Testis (tissue), 3 donors: ENCODE data around the gene COL9A1. TPM values are rescaled to one million over a fixed set of nuclear protein-coding genes. Genes with fewer than 3 reads are reported as not detected.

Experiments
- DNase-seq: peaks from one replicate; pipeline ENCODE4 v3.0.0-alpha.2; 2019
- H3K27ac ChIP-seq, 2 donors: fragments of 200-600 bp; sonication (generic); one replicate each; pipeline ENCODE4 v1.5.1; 2019
- H3K27me3 ChIP-seq: fragments of 200-600 bp; sonication (generic); one replicate; pipeline ENCODE4 v1.5.1; 2019
- H3K36me3 ChIP-seq: fragments of 200-600 bp; sonication (generic); one replicate; pipeline ENCODE4 v1.5.1; 2017; ENCODE audit warnings: low read depth; ENCODE audit errors: missing control alignments
- H3K4me1 ChIP-seq: fragments of 200-600 bp; sonication (generic); one replicate; pipeline ENCODE4 v1.5.1; 2019
- H3K4me3 ChIP-seq, 2 donors: fragments of 200-600 bp; sonication (generic); one replicate each; pipeline ENCODE4 v1.5.1; 2017 to 2019
- H3K9me3 ChIP-seq: fragments of 200-600 bp; sonication (generic); one replicate; pipeline ENCODE4 v1.5.1; 2017
- POLR2A ChIP-seq: fragments of 450-650 bp; IDR thresholded peaks from one replicate; pipeline ENCODE4 v1.6.1; 2017; ENCODE audit warnings: antibody characterized with exemption, mild to moderate bottlenecking, moderate library complexity
- WGBS, 2 donors: methylation state at CpG; one replicate each; pipeline ENCODE4 v1.1.5; 2018; 5-methylcytosine and 5-hydroxymethylcytosine counted together
- intact Hi-C: fragments of 100-400 bp; cut with DNase I; formaldehyde crosslinking; loops from one replicate; pipeline ENCODE4 v1.15.1; 2023; ENCODE audit warnings: low total_unique reads
- polyA plus RNA-seq: library from polyadenylated mRNA; stranded (reverse); fragments of 350-450 nt; fragmentation: Illumina TruSeq; extraction: RNeasy Lipid Tissue Mini Kit (QIAGEN cat#74804); gene quantifications from one replicate; pipeline ENCODE4 v1.2.3, GENCODE V29; 2014; ENCODE audit warnings: low read depth, low replicate concordance; ENCODE audit not compliant: insufficient read depth
- total RNA-seq, 2 donors: library from RNA; depleted of rRNA; stranded (reverse); fragments of >200 nt; gene quantifications; one replicate each; pipeline ENCODE4 v1.2.3, GENCODE V29; 2016
- TF ChIP-seq, protein P1 (sequence below), 3 experiments: fragments of 450-650 bp in 2 of 3; fragments of 200-600 bp in 1 of 3; sonication (generic) in 1 of 3; IDR thresholded peaks; one replicate each; pipeline ENCODE4 v1.5.1; 2016 to 2019; ENCODE audit warnings: antibody characterized with exemption in 3 of 3, mild to moderate bottlenecking in 2 of 3, moderate library complexity in 1 of 3

The COL9A1 gene
- total and polyA plus RNA-seq, 3 donors from 2014 or later, result 1.5 to 8.1 (median 1.8) TPM

DNA sequence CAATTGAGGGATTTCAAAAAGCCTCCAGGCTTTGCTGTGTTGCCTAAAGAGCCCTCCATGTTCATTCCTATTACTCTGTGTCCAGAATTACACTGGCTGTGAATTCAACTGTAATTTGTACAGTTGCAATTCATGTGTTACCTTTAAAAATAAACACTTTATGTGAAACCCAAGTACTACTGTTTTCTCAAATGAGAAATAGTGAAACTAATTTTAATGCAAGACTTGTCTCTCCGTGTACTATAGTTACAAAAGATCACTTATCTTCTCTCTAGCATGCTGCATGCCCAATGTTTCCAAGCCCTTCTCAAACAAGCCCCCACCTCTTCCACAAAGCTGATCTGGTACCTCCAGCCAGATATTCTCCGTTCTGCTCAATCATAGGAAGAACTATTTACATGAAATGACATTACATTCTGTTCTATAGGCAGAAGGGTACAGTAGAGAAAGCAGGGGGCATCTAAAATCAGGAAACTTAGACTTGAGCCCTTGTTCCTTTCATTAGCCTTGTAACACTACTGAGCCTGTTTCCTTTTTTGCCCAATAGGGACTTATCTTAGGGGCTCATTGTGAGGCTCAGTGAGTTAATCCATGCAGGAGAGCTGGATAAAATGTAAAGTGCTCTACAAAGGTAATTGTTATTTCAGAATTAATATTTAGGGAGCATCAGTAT lies 12.3 kb upstream of the COL9A1 start:
- 58 to 59% methylated on average over 2 of the region's 2 CpGs for WGBS, 2 donors

DNA sequence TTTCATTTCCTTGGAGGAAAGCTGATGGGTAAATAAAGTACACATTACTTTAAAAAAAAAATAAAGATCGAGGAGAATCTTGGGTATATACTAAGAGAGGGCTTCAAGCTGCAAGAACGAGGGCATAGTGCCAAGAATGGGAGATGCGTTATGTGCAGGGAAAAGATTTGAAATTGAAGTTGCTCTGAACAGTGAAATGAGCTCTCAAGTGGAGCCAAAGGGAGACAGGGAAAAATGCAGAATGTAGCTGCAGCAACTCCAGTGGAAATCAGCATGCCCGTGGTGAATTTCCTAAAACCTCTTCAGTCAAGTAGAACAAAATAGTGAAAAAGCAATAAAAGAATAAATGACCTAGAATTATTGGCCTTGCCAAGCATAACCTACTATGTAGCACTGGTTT lies 11.4 kb upstream of the COL9A1 start:
- Histone ChIP-seq H3K4me3 (no peak overlapping the region), H3K36me3 (no peaks in the 10 kb centered on the region), H3K27ac (no peak overlapping the region), H3K4me1 (no peaks in the 10 kb centered on the region), H3K9me3 (no peaks in the 10 kb centered on the region), H3K27me3 (no peaks in the 10 kb centered on the region)
- 39 to 61% methylated on average over 4 of the region's 4 CpGs for WGBS, 2 donors
- intact Hi-C loops, result loop anchor here (10.0 kb wide), 1 partner anchor 51 kb away; no protein-coding TSS in a partner anchor
- TF ChIP-seq, protein P1, sequence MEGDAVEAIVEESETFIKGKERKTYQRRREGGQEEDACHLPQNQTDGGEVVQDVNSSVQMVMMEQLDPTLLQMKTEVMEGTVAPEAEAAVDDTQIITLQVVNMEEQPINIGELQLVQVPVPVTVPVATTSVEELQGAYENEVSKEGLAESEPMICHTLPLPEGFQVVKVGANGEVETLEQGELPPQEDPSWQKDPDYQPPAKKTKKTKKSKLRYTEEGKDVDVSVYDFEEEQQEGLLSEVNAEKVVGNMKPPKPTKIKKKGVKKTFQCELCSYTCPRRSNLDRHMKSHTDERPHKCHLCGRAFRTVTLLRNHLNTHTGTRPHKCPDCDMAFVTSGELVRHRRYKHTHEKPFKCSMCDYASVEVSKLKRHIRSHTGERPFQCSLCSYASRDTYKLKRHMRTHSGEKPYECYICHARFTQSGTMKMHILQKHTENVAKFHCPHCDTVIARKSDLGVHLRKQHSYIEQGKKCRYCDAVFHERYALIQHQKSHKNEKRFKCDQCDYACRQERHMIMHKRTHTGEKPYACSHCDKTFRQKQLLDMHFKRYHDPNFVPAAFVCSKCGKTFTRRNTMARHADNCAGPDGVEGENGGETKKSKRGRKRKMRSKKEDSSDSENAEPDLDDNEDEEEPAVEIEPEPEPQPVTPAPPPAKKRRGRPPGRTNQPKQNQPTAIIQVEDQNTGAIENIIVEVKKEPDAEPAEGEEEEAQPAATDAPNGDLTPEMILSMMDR (IDR thresholded peaks at IDR 0.05), result no peak
- no peak for TF ChIP-seq POLR2A
- DNase-seq, result peak; percentile 26

More for the DNA sequence above, 12.3 kb upstream of the COL9A1 start:
- no peaks in the 10 kb centered on the region for H3K4me1 ChIP-seq
- DNase-seq, result no peak
- H3K27me3 ChIP-seq, result no peaks in the 10 kb centered on the region
- H3K9me3 ChIP-seq, result no peaks in the 10 kb centered on the region
- TF ChIP-seq POLR2A, result no peak
- TF ChIP-seq, protein P1 (IDR thresholded peaks at IDR 0.05), result no peak
- intact Hi-C loops, result loop anchor here (10.0 kb wide), 1 partner anchor 50 kb away; no protein-coding TSS in a partner anchor
- H3K36me3 ChIP-seq, result no peaks in the 10 kb centered on the region
- no peak overlapping the region for H3K27ac ChIP-seq
- no peak overlapping the region for H3K4me3 ChIP-seq

DNA sequence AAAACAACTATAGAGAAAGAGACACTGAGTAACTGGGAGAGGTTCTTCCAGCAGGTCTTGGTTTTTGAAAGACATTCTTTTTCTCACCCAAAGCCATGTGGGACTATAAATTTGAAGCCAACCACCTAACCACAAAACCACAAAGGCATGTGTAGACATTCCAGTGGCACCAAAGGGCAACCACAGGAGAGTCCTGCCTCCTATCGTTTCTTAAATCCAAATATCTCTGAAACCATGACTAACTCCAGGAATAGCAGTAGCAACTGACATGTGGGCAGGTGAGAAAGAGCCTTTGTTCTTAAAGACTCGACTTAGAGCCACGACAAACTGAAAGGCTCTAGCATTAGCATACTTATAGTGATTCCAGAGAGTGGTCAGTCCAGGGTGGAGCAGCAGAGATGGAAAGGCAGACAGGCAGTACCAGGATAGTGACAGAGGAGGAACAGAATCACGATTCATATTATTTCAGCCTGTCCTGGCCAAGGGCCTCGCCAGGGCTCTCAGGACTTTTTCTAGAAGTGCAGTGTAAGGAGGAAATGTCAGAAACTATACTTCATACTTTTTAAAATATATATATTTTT lies 9.4 kb upstream of the COL9A1 start:
- 60 to 65% methylated on average over 5 of the region's 5 CpGs for WGBS, 2 donors
- Histone ChIP-seq H3K9me3 (no peaks in the 10 kb centered on the region), H3K4me1 (no peaks in the 10 kb centered on the region), H3K27ac (no peak overlapping the region), H3K27me3 (no peaks in the 10 kb centered on the region), H3K36me3 (no peaks in the 10 kb centered on the region), H3K4me3 (no peak overlapping the region)
- DNase-seq, result no peak
- intact Hi-C loops, result loop anchor here (10.0 kb wide), 1 partner anchor 53 kb away; no protein-coding TSS in a partner anchor
- TF ChIP-seq POLR2A, result no peak
- TF ChIP-seq, protein P1 (IDR thresholded peaks at IDR 0.05), result no peak

DNA sequence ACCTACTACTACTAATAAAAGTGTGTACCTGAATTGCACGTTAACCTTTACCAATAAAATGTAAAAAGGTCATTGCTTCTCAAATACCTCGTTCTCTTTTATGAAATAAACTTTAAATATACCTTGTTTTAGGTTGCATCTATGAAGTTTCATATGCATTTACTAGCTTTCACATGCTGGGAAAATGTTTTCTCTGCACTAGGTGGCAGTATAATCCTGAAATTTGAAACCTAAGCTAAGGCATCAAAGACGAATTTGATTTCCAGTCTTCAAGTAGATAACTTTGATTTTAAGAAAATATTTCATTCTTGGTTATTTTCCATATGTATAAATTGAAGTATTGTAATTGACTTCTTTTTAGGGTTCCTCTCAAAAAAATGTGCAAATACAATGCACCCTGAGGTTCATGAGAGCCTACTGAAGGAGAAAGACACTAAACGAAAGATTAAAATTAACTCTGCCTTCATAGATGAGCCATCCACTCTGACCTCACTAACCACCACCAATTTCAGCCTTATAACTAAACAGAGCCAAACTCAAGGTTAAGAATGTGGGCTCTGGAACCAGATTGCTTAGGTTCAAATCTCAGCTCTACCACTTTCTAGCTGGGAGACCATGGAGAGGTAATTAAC lies 7.3 kb upstream of the COL9A1 start:
- Histone ChIP-seq H3K36me3 (no peaks in the 10 kb centered on the region), H3K27me3 (no peaks in the 10 kb centered on the region), H3K4me1 (no peaks in the 10 kb centered on the region), H3K4me3 (no peak overlapping the region), H3K27ac (no peak overlapping the region), H3K9me3 (no peaks in the 10 kb centered on the region)
- intact Hi-C loops, result loop anchor here (10.0 kb wide), 1 partner anchor 55 kb away; no protein-coding TSS in a partner anchor
- 25 to 32% methylated on average over 4 of the region's 4 CpGs for WGBS, 2 donors
- TF ChIP-seq, protein P1 (IDR thresholded peaks at IDR 0.05), result peak; percentile 36 to 67 (median 44)
- no peak for TF ChIP-seq POLR2A
- DNase-seq, result no peak
